GM12878 (cell line): ENCODE data around the gene MYO1E. TPM values are rescaled to one million over a fixed set of nuclear protein-coding genes. Genes with fewer than 3 reads are reported as not detected.

ENCODE experiments used
- ATAC-seq: fragments of 200-7000 bp; cut with Tn5 transposase; 3 replicates; pipeline ENCODE4 v1.9.1; 2020; ENCODE audit warnings: mild to moderate bottlenecking, moderate library complexity
- BruUV-seq: library from RNA; stranded (reverse); fragments of 400-500 nt; replicated peaks from 2 replicates; lab custom pipeline; 2021; lab: Mats Ljungman, UMichigan
- CTCF ChIA-PET: fragments of 300-600 bp; sonication (Branson Sonifier 250); formaldehyde crosslinking; extraction: SDS; loops from one replicate; lab custom pipeline; 2021; ENCODE audit warnings: inconsistent platforms; lab: Yijun Ruan, JAX
- POLR2A ChIA-PET: fragments of 350-600 bp; formaldehyde crosslinking; extraction: SDS; loops from one replicate; lab custom pipeline; 2021; ENCODE audit warnings: inconsistent platforms; lab: Charles Lee
- RAD21 ChIA-PET: fragments of 300-600 bp; sonication (Branson Sonifier 250); formaldehyde crosslinking; loops from one replicate; lab custom pipeline; 2023; ENCODE audit warnings: antibody characterized with exemption; ENCODE audit not compliant: unreplicated experiment; lab: Charles Lee
- SMC1A ChIA-PET: fragments of 300-600 bp; sonication (Branson Sonifier 250); formaldehyde crosslinking; loops from one replicate; lab custom pipeline; 2023; ENCODE audit not compliant: unreplicated experiment, uncharacterized antibody; lab: Charles Lee
- DNase-seq: peaks from one replicate; pipeline ENCODE4 v3.0.0-alpha.2; 2011; ENCODE audit warnings: low read depth, low spot score
- FAIRE-seq: peaks from 3 replicates; lab custom pipeline; 2011; peaks lifted over from hg19 to GRCh38; lab: Jason Lieb, UNC
- H2AFZ ChIP-seq: 2 replicates; pipeline ENCODE4 v1.6.0; 2011; ENCODE audit warnings: low read depth, low read length, control low read depth; ENCODE audit not compliant: control insufficient read depth
- H3K27ac ChIP-seq: 2 replicates; pipeline ENCODE4 v1.5.1; 2011; ENCODE audit warnings: control low read depth; ENCODE audit not compliant: control insufficient read depth, insufficient read depth
- H3K27me3 ChIP-seq, 2 experiments: replicated peaks in 1 of 2; 2 replicates each; pipeline versions ENCODE4 v1.6.0 to v1.6.1; 2011; ENCODE audit warnings: low read length in 1 of 2; ENCODE audit not compliant: control insufficient read depth in 2 of 2, insufficient read depth in 2 of 2
- H3K36me3 ChIP-seq, 2 experiments: 2 replicates each; pipeline ENCODE4 v1.5.1; 2011; ENCODE audit warnings: low read length in 1 of 2; ENCODE audit not compliant: control insufficient read depth in 2 of 2, insufficient read depth in 2 of 2
- H3K4me1 ChIP-seq: 2 replicates; pipeline ENCODE4 v1.6.1; 2011; ENCODE audit warnings: mild to moderate bottlenecking, low read length, moderate library complexity, mixed read lengths; ENCODE audit not compliant: control insufficient read depth, insufficient read depth
- H3K4me2 ChIP-seq: 2 replicates; pipeline ENCODE4 v1.6.0; 2011; ENCODE audit warnings: control low read depth; ENCODE audit not compliant: control insufficient read depth, insufficient read depth
- H3K4me3 ChIP-seq: fragments of 200-600 bp; sonication (generic); 2 replicates; pipeline ENCODE4 v1.5.1; 2016
- H3K79me2 ChIP-seq: 2 replicates; pipeline ENCODE4 v1.6.0; 2011; ENCODE audit warnings: low read length; ENCODE audit not compliant: control insufficient read depth, insufficient read depth
- H3K9ac ChIP-seq: 2 replicates; pipeline ENCODE4 v1.8.0; 2011; ENCODE audit warnings: low read length, control low read depth, mixed read lengths; ENCODE audit not compliant: control insufficient read depth, insufficient read depth
- H3K9me3 ChIP-seq: replicated peaks from 3 replicates; pipeline ENCODE4 v1.5.1; 2011; ENCODE audit warnings: mild to moderate bottlenecking, low read length; ENCODE audit not compliant: control insufficient read depth, insufficient read depth
- H4K20me1 ChIP-seq: 2 replicates; pipeline ENCODE4 v1.6.0; 2011; ENCODE audit not compliant: control insufficient read depth, insufficient read depth
- CHD2 ChIP-seq: IDR thresholded peaks from 2 replicates; pipeline ENCODE4 v1.6.1; 2011; ENCODE audit warnings: low read depth, low read length, improper control_type of control experiment, borderline replicate concordance
- CTCF ChIP-seq, 3 experiments: IDR thresholded peaks in 2 of 3; conservative IDR thresholded peaks in 1 of 3; 2 replicates each; pipeline ENCODE4 v1.5.1; 2011; ENCODE audit warnings: low read depth in 3 of 3, low read length in 3 of 3, mild to moderate bottlenecking in 3 of 3, control low read depth in 2 of 3, moderate library complexity in 2 of 3, inconsistent platforms in 1 of 3, mixed read lengths in 1 of 3; ENCODE audit not compliant: control insufficient read depth in 2 of 3, insufficient read depth in 1 of 3; ENCODE audit errors: extremely low read depth in 1 of 3
- EED ChIP-seq: sonication (generic); IDR thresholded peaks from 2 replicates; pipeline ENCODE4 v1.6.1; 2016; ENCODE audit warnings: antibody characterized with exemption, low read depth
- EZH2 ChIP-seq: IDR thresholded peaks from 2 replicates; pipeline ENCODE4 v1.6.1; 2012; ENCODE audit warnings: low read depth, mild to moderate bottlenecking, control low read depth, inconsistent platforms, low read length, borderline replicate concordance; ENCODE audit not compliant: control insufficient read depth
- IKZF2 ChIP-seq, 2 experiments: fragments of 450-650 bp; IDR thresholded peaks; 2 replicates each; pipeline ENCODE4 v1.6.1; 2017; ENCODE audit warnings: mild to moderate bottlenecking in 2 of 2, moderate library complexity in 2 of 2
- JUNB ChIP-seq: IDR thresholded peaks from 2 replicates; pipeline ENCODE4 v1.6.1; 2016; ENCODE audit warnings: antibody characterized with exemption, mild to moderate bottlenecking
- JUND ChIP-seq: IDR thresholded peaks from 2 replicates; pipeline ENCODE4 v1.6.1; 2012; ENCODE audit warnings: low read depth, mild to moderate bottlenecking, low read length, improper control_type of control experiment, moderate library complexity
- KDM1A ChIP-seq: fragments of 200-600 bp; sonication (generic); IDR thresholded peaks from 2 replicates; pipeline ENCODE4 v1.6.1; 2016; ENCODE audit warnings: borderline replicate concordance
- MYC ChIP-seq: IDR thresholded peaks from 2 replicates; pipeline ENCODE4 v1.6.1; 2011; ENCODE audit warnings: mild to moderate bottlenecking, low read length, moderate library complexity, inconsistent platforms; ENCODE audit not compliant: insufficient read depth, insufficient replicate concordance, insufficient read length, severe bottlenecking
- NR2C2 ChIP-seq: IDR thresholded peaks from 2 replicates; pipeline ENCODE4 v1.6.1; 2011; ENCODE audit warnings: borderline replicate concordance, low read depth; ENCODE audit not compliant: control insufficient read depth, insufficient read length
- PKNOX1 ChIP-seq: fragments of 450-650 bp; IDR thresholded peaks from 2 replicates; pipeline ENCODE4 v1.6.1; 2016; ENCODE audit warnings: mild to moderate bottlenecking
- RB1 ChIP-seq: fragments of 450-650 bp; formaldehyde crosslinking; IDR thresholded peaks from 2 replicates; pipeline ENCODE4 v1.6.1; 2017; ENCODE audit warnings: mild to moderate bottlenecking, borderline replicate concordance
- RFX5 ChIP-seq: IDR thresholded peaks from 2 replicates; pipeline ENCODE4 v1.6.1; 2011; ENCODE audit warnings: low read depth, low read length, improper control_type of control experiment
- SMC3 ChIP-seq: IDR thresholded peaks from 2 replicates; pipeline ENCODE4 v1.6.1; 2011; ENCODE audit warnings: low read length, improper control_type of control experiment, borderline replicate concordance
- STAT3 ChIP-seq: IDR thresholded peaks from 2 replicates; pipeline ENCODE4 v1.6.1; 2011; ENCODE audit warnings: low read depth, low read length, improper control_type of control experiment
- TAF1 ChIP-seq: IDR thresholded peaks from 2 replicates; pipeline ENCODE4 v1.6.1; 2011; ENCODE audit warnings: mild to moderate bottlenecking, low read depth, low read length, borderline replicate concordance
- USF2 ChIP-seq: IDR thresholded peaks from 2 replicates; pipeline ENCODE4 v1.6.1; 2011; ENCODE audit warnings: low read depth, low read length, improper control_type of control experiment, borderline replicate concordance
- YBX1 ChIP-seq: fragments of 450-650 bp; IDR thresholded peaks from 2 replicates; pipeline ENCODE4 v1.6.1; 2016; ENCODE audit warnings: antibody characterized with exemption
- ZBED1 ChIP-seq: IDR thresholded peaks from 2 replicates; pipeline ENCODE4 v1.6.1; 2016; ENCODE audit warnings: borderline replicate concordance
- ZNF217 ChIP-seq: fragments of 450-650 bp; IDR thresholded peaks from 2 replicates; pipeline ENCODE4 v1.6.1; 2017; ENCODE audit warnings: antibody characterized with exemption, mild to moderate bottlenecking
- ZNF24 ChIP-seq: fragments of 450-650 bp; IDR thresholded peaks from 2 replicates; pipeline ENCODE4 v1.6.1; 2017; ENCODE audit warnings: antibody characterized with exemption, mild to moderate bottlenecking
- ZZZ3 ChIP-seq: IDR thresholded peaks from 2 replicates; pipeline ENCODE4 v1.6.1; 2011; ENCODE audit warnings: low read depth; ENCODE audit not compliant: control insufficient read depth, insufficient read length
- WGBS: methylation state at CpG from one replicate; pipeline ENCODE4 v1.1.6; 2016; ENCODE audit warnings: low lambda C conversion rate; ENCODE audit not compliant: insufficient replicate concordance, insufficient coverage; ENCODE audit errors: missing lambda C conversion rate; 5-methylcytosine and 5-hydroxymethylcytosine counted together
- in situ Hi-C: fragments of 300-500 bp; cut with MboI; formaldehyde crosslinking; loops from 9 replicates; pipeline ENCODE4 v1.14.3; 2018; ENCODE audit warnings: mixed read lengths
- intact Hi-C: fragments of 100-400 bp; cut with micrococcal nuclease; formaldehyde crosslinking; loops from one replicate; pipeline ENCODE4 v1.14.2; 2022; ENCODE audit not compliant: unreplicated experiment
- polyA plus RNA-seq, 11 experiments: library from polyadenylated mRNA; depleted of rRNA in 4 of 11; unstranded in 6 of 11; stranded (reverse) in 5 of 11; fragments of >200 nt; fragmentation: Nextera tagmentation in 4 of 11; fragmentation: Illumina TruSeq in 1 of 11; extraction: Ambion mirVana in 4 of 11; extraction: Trizol in 1 of 11; gene quantifications; 1 replicate in 1 of 11; 2 replicates in 10 of 11; pipeline versions ENCODE4 v1.2.1 to v1.2.3, GENCODE V29; 2011 to 2016; ENCODE audit warnings: inconsistent platforms in 2 of 11, missing spikeins in 2 of 11, low read depth in 1 of 11
- total RNA-seq, 4 experiments: library from RNA; depleted of rRNA in 3 of 4; stranded (reverse); fragments of >200 nt in 3 of 4; fragmentation: Illumina TruSeq in 1 of 4; extraction: Trizol in 1 of 4; gene quantifications; 2 replicates each; pipeline versions ENCODE4 v1.2.1 to v1.2.3, GENCODE V29; 2013 to 2021

MYO1E gene
- total and polyA plus RNA-seq, 10 of the 15 experiments (the other 5 are each of a cell fraction or from before 2014, with no cell fraction given): 10.3 to 266 (median 64.9) TPM

- peak; percentile 81 for ATAC-seq
- Histone ChIP-seq H3K9ac (peak overlapping the region; percentile 33), H3K4me1 (peaks cover 11% of the 10 kb centered on the region), H3K27me3 (no peaks in the 10 kb centered on the region), H4K20me1 (no peaks in the 10 kb centered on the region), H3K36me3 (peaks cover 3 to 16% of the 10 kb centered on the region in 2 experiments; a peak in 3 of 4 replicates), H3K9me3 (no peaks in the 10 kb centered on the region), H3K4me2 (peak overlapping the region; percentile 30), H3K27ac (peak overlapping the region; percentile 78), H3K4me3 (peak overlapping the region; percentile 35; the same call in 1 of the 2 replicates), H3K79me2 (peaks cover 21% of the 10 kb centered on the region), H2AFZ (no peak overlapping the region)
- DNase-seq: peak; percentile 74
- intact Hi-C loops (loop anchor here (2.0 kb wide), 2 partner anchors 53 to 255 kb away; no protein-coding TSS in a partner anchor), in situ Hi-C loops (no loop called here)
- SMC1A ChIA-PET: interaction anchor here (0.6 to 6.8 kb wide), 13 partner anchors 8 to 491 kb away, joined by 3 to 70 read pairs (median 4); no protein-coding TSS in a partner anchor
- CTCF ChIA-PET: interaction anchor here (0.7 to 4.1 kb wide), 5 partner anchors 9 to 176 kb away, joined by 3 to 44 read pairs (median 5); no protein-coding TSS in a partner anchor
- POLR2A ChIA-PET: interaction anchor here (0.5 to 1.4 kb wide), 8 partner anchors 8 to 252 kb away, joined by 3 to 9 read pairs (median 3); no protein-coding TSS in a partner anchor
- RAD21 ChIA-PET: interaction anchor here (0.6 to 7.7 kb wide), 10 partner anchors 10 to 245 kb away, joined by 3 to 46 read pairs (median 5); no protein-coding TSS in a partner anchor
- 3% methylated on average over 5 of the region's 5 CpGs for WGBS
- no TSS peak for BruUV-seq
- peak; percentile 77 for FAIRE-seq
- TF ChIP-seq ZZZ3 (no peak), KDM1A (no peak), IKZF2 (IDR thresholded peaks at IDR 0.05) (no peak), NR2C2 (no peak), ZBED1 (no peak), TAF1 (no peak), RB1 (no peak), USF2 (no peak), CHD2 (no peak), JUNB (no peak), PKNOX1 (0 out of 2 replicates have a peak, but pooled peaks have one; percentile 46), EZH2 (no peak), RFX5 (no peak), YBX1 (no peak), MYC (no peak), CTCF (IDR thresholded peaks at IDR 0.05 in 2 of 3, conservative IDR thresholded peaks at IDR 0.05 in 1 of 3; ENCODE audit: control insufficient read depth in 2 of 3, extremely low read depth in 1 of 3, insufficient read depth in 1 of 3, low read depth in 3 of 3, low read length in 3 of 3) (no peak), ZNF24 (no peak), EED (peak; percentile 24; the same call in 1 of the 2 replicates), SMC3 (no peak), ZNF217 (no peak), JUND (no peak), STAT3 (0 out of 2 replicates have a peak, but pooled peaks have one; percentile 11)
Observed at GRCh38 chr15:59237924-59238331, 134.7 kb downstream of the MYO1E start.
